ENCODE results near the gene ZNF154.
"Not testable (repeated sequence)": the region's sequence is repeated elsewhere in the genome, so short reads cannot be mapped to it uniquely, and the experiment has no call there.

The ZNF154 gene

DNA sequence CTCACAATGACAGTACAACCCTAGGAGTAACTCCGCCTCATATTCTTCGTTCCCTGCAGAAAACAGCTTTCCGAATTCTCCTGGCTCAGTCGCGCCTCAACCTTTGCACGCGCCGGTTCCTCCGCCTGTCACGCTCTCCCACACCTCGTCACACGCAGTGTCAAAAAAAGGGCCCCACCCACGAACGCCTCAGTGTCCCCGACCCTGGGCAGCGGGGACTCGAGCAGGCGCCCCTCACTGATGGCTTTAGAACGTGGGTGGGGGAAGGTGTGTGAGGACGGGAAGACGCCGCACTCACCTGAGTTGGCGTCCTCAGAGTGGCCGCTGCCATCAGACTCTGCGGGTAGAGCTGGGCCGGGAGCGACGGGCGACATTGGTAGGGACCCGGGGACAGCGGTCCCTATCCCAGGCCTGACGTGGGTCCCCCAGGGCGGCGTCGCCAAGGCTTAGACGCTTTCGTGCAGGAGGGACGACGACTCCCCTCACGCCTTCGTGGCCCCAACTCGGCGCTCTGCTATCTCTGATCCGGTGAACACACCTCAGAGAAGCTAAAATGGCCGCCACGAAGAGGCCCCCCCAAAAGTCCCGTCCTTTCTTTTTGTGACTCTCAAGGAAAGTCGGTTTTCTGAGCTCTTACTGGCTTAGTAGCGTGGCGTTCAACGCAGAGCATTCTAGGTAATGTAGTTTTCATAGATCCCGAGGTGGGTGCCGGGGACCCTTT, at the start of gene ZNF154:
Gene ZNF154 (minus strand): TSS at position 564 of the 721 bp plus-strand sequence. CDS start 233 bp downstream, at position 331.
- peak; percentile 66 to 82 for DNase-seq

GRCh38 chr19:57757941-57758340, 48.9 kb upstream of the ZNF154 start:
- DNase-seq = no peak

GRCh38 chr19:57755031-57755430, 46.0 kb upstream of the ZNF154 start:
- DNase-seq = no peak

DNA sequence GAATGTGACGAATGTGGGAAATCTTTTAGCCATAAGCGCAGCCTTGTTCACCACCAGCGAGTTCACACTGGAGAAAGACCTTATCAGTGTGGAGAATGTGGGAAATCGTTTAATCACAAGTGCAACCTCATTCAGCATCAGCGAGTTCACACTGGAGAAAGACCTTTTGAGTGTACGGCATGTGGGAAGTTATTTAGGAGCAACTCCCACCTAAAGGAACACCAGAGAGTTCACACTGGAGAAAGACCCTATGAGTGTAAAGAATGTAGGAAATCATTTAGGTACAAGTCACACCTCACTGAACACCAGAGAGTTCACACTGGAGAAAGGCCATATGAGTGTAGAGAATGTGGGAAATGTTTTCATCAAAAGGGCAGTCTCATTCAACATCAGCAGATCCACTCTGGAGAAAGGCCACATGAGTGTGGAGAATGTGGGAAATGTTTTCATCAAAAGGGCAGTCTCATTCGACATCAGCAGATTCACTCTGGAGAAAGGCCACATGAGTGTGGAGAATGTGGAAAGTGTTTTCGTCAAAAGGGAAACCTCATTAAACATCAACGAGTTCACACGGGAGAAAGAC, 45.2 kb upstream of the ZNF154 start:
- DNase-seq = no peak

GRCh38 chr19:57748029-57748428, 39.0 kb upstream of the ZNF154 start:
- DNase-seq = no peak

GRCh38 chr19:57747472-57747807, 38.4 kb upstream of the ZNF154 start:
- no peak for DNase-seq

DNA sequence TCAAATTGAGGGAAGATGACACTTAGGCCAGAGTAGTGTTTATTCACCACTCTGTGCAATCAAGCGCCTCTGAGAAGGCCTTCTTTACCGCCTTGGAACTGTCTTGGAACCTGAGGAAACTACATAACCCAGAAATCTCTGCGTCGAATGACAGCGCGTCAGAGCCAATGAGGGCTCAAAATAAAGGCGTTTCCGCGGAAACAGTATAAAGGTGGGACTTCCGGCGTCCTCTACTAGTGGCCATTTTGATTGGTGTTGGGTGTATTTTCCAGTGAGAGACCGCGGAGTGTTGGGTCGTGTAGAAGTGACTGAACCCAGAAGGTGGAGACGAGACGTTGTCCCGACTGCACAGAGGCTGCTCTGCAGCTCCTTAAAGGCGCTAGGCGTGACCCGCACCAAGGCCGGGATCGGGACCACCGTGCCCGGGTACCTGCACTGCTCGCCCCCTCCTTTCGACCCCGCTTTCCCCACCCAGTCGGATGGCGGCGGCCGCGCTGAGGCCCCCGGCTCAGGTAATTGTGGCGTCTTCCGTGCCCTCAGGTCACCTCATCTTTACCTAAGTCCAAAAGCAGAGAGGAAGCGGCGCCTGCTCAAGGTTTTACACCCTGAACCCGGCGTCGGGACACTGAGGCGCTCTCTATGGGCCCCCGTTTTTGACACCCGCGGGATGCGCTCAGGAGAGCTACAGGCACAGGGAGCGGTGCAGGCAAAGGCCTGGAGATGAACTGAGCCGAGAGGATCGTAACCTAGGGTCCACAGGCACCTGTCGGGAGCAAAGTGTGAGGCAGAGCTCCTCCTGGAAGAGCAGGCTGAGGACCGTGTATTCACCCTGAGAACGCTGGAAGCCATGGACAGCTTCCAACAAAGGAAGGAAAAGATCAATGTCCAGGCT, 37.8 kb upstream of the ZNF154 start, which contains the start of gene ZNF776:
Gene ZNF776 (plus strand): TSS at position 236 of the 892 bp plus-strand sequence. CDS start 244 bp downstream, at position 480.
- peak; percentile 86 to 92 for DNase-seq

GRCh38 chr19:57738770-57739169, 29.8 kb upstream of the ZNF154 start:
- not testable (repeated sequence) for DNase-seq

GRCh38 chr19:57738320-57738719, 29.3 kb upstream of the ZNF154 start:
- DNase-seq = peak; percentile 44 to 51

DNA sequence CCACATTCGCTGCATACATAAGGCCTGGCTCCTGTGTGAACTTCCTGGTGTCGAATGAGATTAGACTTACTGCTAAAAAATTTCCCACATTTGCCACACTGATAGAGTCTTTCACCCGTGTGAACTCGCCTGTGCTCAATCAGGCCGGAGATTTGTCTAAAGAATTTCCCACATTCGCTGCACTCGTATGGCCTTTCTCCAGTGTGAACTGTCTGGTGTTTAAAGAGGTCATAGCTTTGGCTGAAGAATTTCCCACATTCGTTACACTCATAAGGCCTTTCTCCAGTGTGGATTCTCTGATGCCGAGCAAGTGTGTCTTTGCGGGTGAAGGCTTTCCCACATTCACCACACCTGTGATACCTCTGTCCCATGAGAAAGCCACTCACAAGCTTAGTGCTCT, 11.9 kb upstream of the ZNF154 start:
- DNase-seq = no peak

DNA sequence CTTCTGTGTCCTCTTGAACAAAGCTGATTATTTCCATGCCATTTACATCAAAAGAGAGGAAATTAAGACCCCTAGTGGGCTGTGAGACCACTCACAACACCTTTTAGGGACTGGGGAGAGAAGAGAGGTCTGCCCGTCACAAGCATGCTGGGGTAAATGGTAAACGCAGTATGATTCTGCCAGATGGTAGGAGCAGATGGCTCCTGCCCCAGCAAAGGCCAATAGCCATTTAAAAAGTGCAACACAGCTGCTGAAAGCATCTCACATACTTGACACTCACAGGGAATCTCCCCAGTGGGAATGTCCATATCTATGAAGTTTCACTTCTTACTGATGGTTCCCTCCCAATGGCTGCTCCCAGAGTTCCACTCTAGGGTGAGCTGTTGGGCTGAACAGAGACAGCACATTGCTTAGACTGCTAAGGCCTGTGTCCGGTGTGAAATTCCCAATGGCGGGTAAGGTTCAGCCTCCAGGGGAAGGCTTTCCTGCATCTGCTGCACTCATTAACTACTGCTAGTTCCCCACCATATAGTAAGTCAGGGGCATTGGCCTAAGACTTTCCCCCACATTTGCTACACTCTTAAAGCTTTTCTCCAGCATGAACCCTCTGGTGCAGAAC, 11.0 kb upstream of the ZNF154 start:
- no peak for DNase-seq

DNA sequence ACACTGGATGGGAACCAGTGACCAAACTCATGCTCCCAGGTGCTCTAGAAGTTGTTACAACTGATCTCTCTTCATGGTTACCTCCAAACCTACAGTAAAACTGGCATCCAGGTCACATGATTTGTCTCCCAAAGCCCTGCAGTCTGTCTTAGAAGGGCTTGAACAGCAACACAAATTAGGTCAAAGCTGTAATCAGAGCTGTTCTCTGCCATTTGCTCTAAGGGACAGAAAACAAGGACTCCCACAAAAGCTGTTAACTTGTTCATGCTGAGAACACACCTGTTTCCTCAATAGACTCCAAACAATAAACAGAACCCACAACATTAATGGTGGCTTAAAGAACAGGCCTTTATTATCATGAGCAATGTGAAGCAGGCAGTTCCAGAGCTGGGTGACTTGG, 10.4 kb upstream of the ZNF154 start:
- no peak for DNase-seq

- no peak for DNase-seq
These were observed 3.2 kb upstream of the ZNF154 start for GRCh38 chr19:57712222-57712621.

- DNase-seq = no peak
These were observed 612 bp upstream of the ZNF154 start for GRCh38 chr19:57709616-57710015.

GRCh38 chr19:57706346-57706745, 2.7 kb downstream of the ZNF154 start:
- no peak for DNase-seq

DNA sequence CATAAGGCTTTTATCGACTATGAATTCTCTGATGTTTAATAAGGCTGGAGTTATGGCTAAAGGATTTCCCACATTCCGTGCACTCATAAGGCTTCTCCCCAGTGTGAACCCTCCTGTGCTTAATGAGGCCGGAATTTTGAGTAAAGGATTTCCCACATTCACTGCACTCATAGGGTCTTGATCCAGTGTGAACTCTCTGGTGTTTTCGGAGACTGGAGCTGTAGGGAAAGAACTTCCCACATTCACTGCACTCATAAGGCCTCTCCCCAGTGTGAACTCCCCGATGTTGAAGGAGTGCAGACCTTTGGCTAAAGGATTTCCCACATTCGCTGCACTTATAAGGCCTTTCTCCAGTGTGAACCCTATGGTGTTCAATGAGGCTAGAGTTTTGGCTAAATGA, 7.4 kb downstream of the ZNF154 start:
- DNase-seq = no peak

DNA sequence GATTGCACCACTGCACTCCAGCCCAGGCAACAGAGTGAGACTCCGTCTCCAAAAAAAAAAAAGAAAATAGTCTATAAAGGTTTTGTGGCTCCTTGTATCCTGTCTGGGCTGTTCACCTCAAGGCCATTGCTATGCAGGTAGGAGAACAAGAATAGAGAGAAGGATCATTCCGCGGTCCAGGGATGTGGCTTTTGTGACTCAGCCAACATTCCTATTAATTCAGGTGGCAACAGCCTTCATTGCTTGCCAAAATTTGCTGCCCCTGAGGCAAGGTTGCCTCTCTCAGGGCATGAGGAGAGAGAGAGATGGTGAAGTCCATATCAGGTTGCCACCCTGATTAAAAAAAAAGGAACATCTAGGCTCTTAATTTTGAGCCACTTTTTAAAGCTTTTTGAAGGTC, 19.3 kb downstream of the ZNF154 start:
- DNase-seq = no peak

GRCh38 chr19:57688011-57688763, 20.8 kb downstream of the ZNF154 start:
- DNase-seq = no peak

GRCh38 chr19:57687363-57688010, 21.5 kb downstream of the ZNF154 start:
- DNase-seq = no peak

- DNase-seq = no peak
These were observed 22.3 kb downstream of the ZNF154 start for GRCh38 chr19:57686727-57687126.

DNA sequence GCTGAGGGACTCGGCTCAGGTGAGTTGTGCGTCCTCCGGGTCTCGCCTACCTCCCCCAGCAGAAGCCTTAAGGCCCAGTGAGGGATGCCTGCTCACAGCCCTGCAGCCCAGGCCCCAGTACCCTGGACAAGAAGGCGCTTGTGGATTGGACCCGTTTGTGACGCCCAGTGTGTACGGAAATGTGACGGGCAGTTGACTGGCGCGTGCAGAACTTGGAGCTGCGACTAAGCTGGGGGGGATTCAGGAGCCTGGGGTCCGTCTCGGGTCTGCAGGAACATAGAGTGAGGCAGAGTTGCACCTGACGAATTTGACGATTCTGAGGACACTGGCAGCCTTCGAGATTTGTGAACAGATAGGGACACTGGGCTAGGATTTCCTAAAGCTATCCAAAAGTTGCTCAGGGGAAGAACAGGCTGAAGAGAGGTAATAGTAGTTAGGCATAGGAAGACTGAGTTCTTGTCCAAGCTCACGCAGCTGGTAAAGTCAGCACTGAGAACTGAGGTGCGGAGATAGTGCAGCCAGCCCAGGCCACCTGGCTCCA, 26.7 kb downstream of the ZNF154 start:
- DNase-seq = no peak

DNA sequence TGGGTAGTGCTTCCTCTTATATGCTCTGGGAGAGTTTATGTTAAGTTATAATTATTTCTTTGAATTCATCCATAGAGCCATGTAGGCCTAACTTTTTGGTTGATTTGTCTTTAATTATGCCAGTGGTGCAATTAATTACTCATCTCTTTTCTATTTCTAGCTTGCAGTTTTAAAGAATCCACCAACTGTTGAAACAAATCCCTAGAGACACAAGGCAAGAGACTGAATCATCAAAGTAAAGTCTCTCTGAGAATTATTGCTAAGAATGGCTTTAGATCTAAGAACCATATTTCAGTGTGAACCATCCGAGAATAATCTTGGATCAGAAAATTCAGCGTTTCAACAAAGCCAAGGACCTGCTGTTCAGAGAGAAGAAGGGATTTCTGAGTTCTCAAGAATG, 33.1 kb downstream of the ZNF154 start:
- DNase-seq = no peak

Measured in CD4-positive, alpha-beta T cell treated with Interferon alpha-2 for 1 hour (primary cell).